IPS DF 6.9 (cell line): ENCODE measurements around the gene NTHL1.
A peak's percentile ranks its signal among the peaks of the same experiment; 100 is the strongest.
"Not testable (repeated sequence)": the region's sequence is repeated elsewhere in the genome, so short reads cannot be mapped to it uniquely, and the experiment has no call there.

Experiments used
- DNase-seq: peaks from one replicate; pipeline ENCODE4 v3.0.0-alpha.2; 2013; ENCODE audit warnings: low read depth, low spot score
- H3K27ac ChIP-seq: one replicate; pipeline ENCODE4 v1.5.1; 2013; ENCODE audit warnings: low read length, control low read depth
- H3K27me3 ChIP-seq: 2 replicates; pipeline ENCODE4 v1.6.1; 2013; ENCODE audit warnings: mild to moderate bottlenecking, low read length; ENCODE audit not compliant: control insufficient read depth, insufficient read depth
- H3K36me3 ChIP-seq: 2 replicates; pipeline ENCODE4 v1.6.1; 2013; ENCODE audit warnings: low read length; ENCODE audit not compliant: control insufficient read depth, insufficient read depth
- H3K4me1 ChIP-seq: 2 replicates; pipeline ENCODE4 v1.6.1; 2013; ENCODE audit warnings: low read length; ENCODE audit not compliant: control insufficient read depth, insufficient read depth
- H3K4me3 ChIP-seq: 2 replicates; pipeline ENCODE4 v1.5.1; 2013; ENCODE audit warnings: mild to moderate bottlenecking, low read length
- H3K9me3 ChIP-seq: 2 replicates; pipeline ENCODE4 v1.6.1; 2013; ENCODE audit warnings: low read length, inconsistent platforms; ENCODE audit not compliant: control insufficient read depth, insufficient read depth
- WGBS: extraction: QIAGEN DNeasy Blood & Tissue Kit; methylation state at CpG from one replicate; pipeline ENCODE4 v1.1.7; 2013; ENCODE audit warnings: mixed read lengths, missing lambda C conversion rate; ENCODE audit not compliant: insufficient read length, insufficient coverage; 5-methylcytosine and 5-hydroxymethylcytosine counted together

NTHL1 gene

GRCh38 chr16:2016407-2016922 lies 31.2 kb downstream of the NTHL1 start:
- DNase-seq, result no peak
- no CpG with 5 or more reads among the region's 13 CpGs for WGBS
- Histone ChIP-seq H3K9me3 (no peaks in the 10 kb centered on the region), H3K4me1 (no peaks in the 10 kb centered on the region), H3K27me3 (peaks cover 17% of the 10 kb centered on the region), H3K27ac (no peak overlapping the region), H3K36me3 (no peaks in the 10 kb centered on the region), H3K4me3 (no peak overlapping the region)

GRCh38 chr16:2015947-2016208 lies 31.8 kb downstream of the NTHL1 start:
- whole genome bisulfite sequencing, result no CpG with 5 or more reads among the region's 7 CpGs
- no peak overlapping the region for H3K27ac ChIP-seq
- no peaks in the 10 kb centered on the region for H3K4me1 ChIP-seq
- no peaks in the 10 kb centered on the region for H3K9me3 ChIP-seq
- peaks cover 14% of the 10 kb centered on the region for H3K27me3 ChIP-seq
- DNase-seq, result no peak
- no peaks in the 10 kb centered on the region for H3K36me3 ChIP-seq
- no peak overlapping the region for H3K4me3 ChIP-seq

GRCh38 chr16:2015117-2015946 lies 32.3 kb downstream of the NTHL1 start:
- Histone ChIP-seq H3K4me1 (no peaks in the 10 kb centered on the region; the same call in 1 of the 2 replicates), H3K27ac (no peak overlapping the region), H3K36me3 (no peaks in the 10 kb centered on the region), H3K4me3 (no peak overlapping the region), H3K27me3 (peaks cover 12% of the 10 kb centered on the region; the same call in 1 of the 2 replicates), H3K9me3 (no peaks in the 10 kb centered on the region)
- no peak for DNase-seq
- no CpG with 5 or more reads among the region's 24 CpGs for WGBS

GRCh38 chr16:2013527-2013926 lies 34.1 kb downstream of the NTHL1 start:
- Histone ChIP-seq H3K27me3 (no peaks in the 10 kb centered on the region), H3K36me3 (no peaks in the 10 kb centered on the region), H3K4me1 (no peaks in the 10 kb centered on the region; the same call in 1 of the 2 replicates), H3K27ac (no peak overlapping the region), H3K4me3 (no peak overlapping the region), H3K9me3 (no peaks in the 10 kb centered on the region)
- no peak for DNase-seq
- WGBS, result no CpG with 5 or more reads among the region's 15 CpGs

GRCh38 chr16:2011726-2012125 lies 35.9 kb downstream of the NTHL1 start:
- WGBS, result no CpG with 5 or more reads among the region's 9 CpGs
- H3K4me1 ChIP-seq, result not testable (repeated sequence)

GRCh38 chr16:2009791-2010510 lies 37.7 kb downstream of the NTHL1 start, which contains the start of gene ZNF598:
ZNF598 (minus strand) TSS chr16:2009821.
- no peak for DNase-seq
- no peak within 1 kb of the TSS for H3K27ac ChIP-seq
- H3K4me1 ChIP-seq, result peaks cover 1% of the 10 kb centered on the region
- H3K36me3 ChIP-seq, result no peaks in the 10 kb centered on the region; the same call in 1 of the 2 replicates
- no peaks in the 10 kb centered on the region for H3K9me3 ChIP-seq
- H3K27me3 ChIP-seq, result no peaks in the 10 kb centered on the region
- WGBS, result no CpG with 5 or more reads among the region's 52 CpGs
- H3K4me3 ChIP-seq, result peak within 1 kb of the TSS; percentile 96

More at GRCh38 chr16:2011726-2012125, 35.9 kb downstream of the NTHL1 start:
- not testable (repeated sequence) for H3K27me3 ChIP-seq, DNase-seq, H3K4me3 ChIP-seq, H3K9me3 ChIP-seq, H3K36me3 ChIP-seq, H3K27ac ChIP-seq

- Histone ChIP-seq H3K36me3 (no peaks in the 10 kb centered on the region; the same call in 1 of the 2 replicates), H3K27me3 (no peaks in the 10 kb centered on the region), H3K27ac (no peak overlapping the region), H3K4me3 (peak overlapping the region; percentile 96), H3K9me3 (no peaks in the 10 kb centered on the region), H3K4me1 (peaks cover 4% of the 10 kb centered on the region)
- no CpG with 5 or more reads among the region's 55 CpGs for WGBS
- DNase-seq, result no peak
Measured at GRCh38 chr16:2009164-2009711, 38.4 kb downstream of the NTHL1 start.

GRCh38 chr16:2008631-2009163 lies 38.9 kb downstream of the NTHL1 start:
- DNase-seq, result no peak
- no peaks in the 10 kb centered on the region for H3K9me3 ChIP-seq
- no peak overlapping the region for H3K27ac ChIP-seq
- peaks cover 5% of the 10 kb centered on the region for H3K4me1 ChIP-seq
- H3K36me3 ChIP-seq, result no peaks in the 10 kb centered on the region; the same call in 1 of the 2 replicates
- no CpG with 5 or more reads among the region's 23 CpGs for WGBS
- H3K27me3 ChIP-seq, result no peaks in the 10 kb centered on the region
- peak overlapping the region; percentile 96 for H3K4me3 ChIP-seq

- H3K27me3 ChIP-seq, result no peaks in the 10 kb centered on the region
- no peak overlapping the region for H3K27ac ChIP-seq
- H3K4me3 ChIP-seq, result no peak overlapping the region
- no peak for DNase-seq
- H3K9me3 ChIP-seq, result no peaks in the 10 kb centered on the region
- peaks cover 5% of the 10 kb centered on the region for H3K4me1 ChIP-seq
- H3K36me3 ChIP-seq, result peaks cover 4% of the 10 kb centered on the region; the same call in 1 of the 2 replicates
- no CpG with 5 or more reads among the region's 15 CpGs for WGBS
Measured at GRCh38 chr16:2008009-2008526, 39.6 kb downstream of the NTHL1 start.
